ENCODE results near the gene CCDC9B.

The CCDC9B gene

DNA sequence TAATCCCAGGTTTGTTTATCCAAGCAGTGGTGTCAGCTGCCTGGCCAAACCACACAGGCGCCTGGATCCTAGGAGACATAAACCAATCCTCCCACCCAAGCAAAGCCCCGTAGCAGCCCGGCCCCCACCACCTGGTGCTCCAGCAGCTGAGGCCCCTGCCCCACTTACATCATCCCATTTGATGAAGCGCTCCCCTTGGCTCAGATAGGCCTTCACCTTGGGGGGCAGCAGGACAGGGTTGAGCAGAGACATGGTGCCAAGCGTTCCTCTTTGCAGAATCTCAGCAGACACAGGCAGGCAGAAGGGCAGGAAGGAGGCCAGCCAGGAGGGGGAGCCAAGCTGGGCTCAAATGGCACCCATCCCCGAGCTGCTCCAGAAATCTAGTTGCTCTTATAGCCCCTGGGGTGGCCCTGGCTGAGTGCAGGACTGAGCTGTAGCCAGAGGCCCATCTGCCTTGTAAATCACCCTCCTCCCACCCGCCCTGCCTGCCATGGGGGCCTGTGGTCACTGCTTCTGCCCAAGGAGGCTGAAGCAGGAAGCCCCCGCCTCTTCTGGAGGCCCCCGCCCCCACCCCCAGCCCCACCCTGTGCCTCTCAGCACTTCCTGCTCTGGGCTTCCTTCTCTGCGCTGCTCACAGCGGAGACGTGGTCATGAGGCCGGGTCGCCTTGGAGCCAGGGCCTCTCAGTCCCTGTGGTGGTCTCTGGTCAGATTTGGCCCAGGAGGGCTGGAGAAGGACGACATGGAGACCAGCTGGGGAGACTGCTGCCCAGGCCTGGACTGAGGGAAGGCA is 33.1 kb downstream of the CCDC9B start, which contains the start of gene PLCB2:
Gene PLCB2 (minus strand): TSS at position 515 of the 791 bp plus-strand sequence. CDS start 263 bp downstream, at position 252.
- peak; percentile 39 for DNase-seq (ENCODE audit: low read depth)

DNA sequence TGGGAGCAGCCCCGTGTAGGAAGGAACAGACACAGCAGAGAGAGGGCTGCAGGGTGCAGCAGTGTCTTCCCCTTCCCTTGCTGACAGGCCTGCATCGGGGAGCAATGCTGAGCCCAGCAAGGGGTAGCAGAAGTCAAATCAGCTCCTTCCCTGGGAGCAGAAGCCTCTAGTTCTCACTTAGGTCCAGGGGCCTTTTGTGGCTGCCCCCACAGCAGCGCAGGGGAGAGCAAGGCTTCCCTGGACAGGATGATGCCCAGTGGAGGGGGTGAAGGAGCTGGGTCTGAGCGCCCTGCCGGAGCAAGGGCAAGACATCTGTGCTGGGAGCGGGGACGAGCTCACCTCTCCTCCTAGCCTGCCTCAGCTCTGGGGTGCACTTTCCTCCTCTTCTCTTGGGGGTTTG is 33.8 kb downstream of the CCDC9B start:
- DNase-seq (ENCODE audit: low read depth), result no peak

DNA sequence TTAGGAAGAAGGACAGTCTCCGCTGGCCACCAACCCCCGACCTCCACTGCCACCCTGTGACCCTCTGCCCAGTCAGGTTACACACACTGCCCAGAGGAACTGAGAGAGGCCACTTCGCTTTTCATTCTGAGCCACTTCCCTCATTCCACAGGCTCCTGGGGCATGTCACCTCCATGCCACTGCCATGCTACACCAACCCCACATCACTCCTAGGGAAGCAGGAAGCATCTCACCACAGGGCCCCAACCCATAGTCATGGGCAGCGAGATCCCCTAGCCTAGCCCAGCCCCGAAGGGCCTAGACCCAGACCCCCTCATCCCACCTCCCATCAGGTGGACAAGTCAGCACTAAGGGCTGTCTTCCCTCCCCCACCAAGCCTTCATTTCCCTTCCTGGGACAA is 34.4 kb downstream of the CCDC9B start:
- DNase-seq (ENCODE audit: low read depth), result no peak

GRCh38 chr15:40305281-40305680 is 35.5 kb downstream of the CCDC9B start:
- no peak for DNase-seq (ENCODE audit: low read depth)

GRCh38 chr15:40303576-40303975 is 37.2 kb downstream of the CCDC9B start:
- no peak for DNase-seq (ENCODE audit: low read depth)

GRCh38 chr15:40302981-40303380 is 37.8 kb downstream of the CCDC9B start:
- DNase-seq (ENCODE audit: low read depth), result no peak

GRCh38 chr15:40302288-40302886 is 38.4 kb downstream of the CCDC9B start:
- no peak for DNase-seq (ENCODE audit: low read depth)

- no peak for DNase-seq (ENCODE audit: low read depth)
Measured at GRCh38 chr15:40301467-40302179, 39.1 kb downstream of the CCDC9B start.

DNA sequence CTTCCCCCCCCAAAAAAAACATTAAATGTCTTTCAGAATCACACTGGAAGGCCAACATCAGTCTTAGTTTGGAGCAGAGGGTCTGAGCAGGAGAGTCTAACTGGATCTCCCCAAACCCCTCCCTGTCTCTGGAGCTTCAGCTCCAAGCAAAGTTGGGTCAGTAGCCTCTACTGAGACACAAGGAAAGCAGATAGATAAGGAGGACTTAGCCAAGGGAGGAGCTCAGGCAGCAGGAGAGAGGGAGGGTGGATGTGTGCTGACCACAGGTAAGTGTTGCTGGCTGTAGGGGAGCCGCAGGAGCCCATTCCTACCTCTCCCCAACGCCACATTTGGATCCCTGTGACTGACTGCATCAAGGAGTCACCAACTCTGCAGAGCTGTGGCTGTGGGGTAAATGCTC is 40.0 kb downstream of the CCDC9B start:
- no peak for DNase-seq (ENCODE audit: low read depth)

GRCh38 chr15:40300367-40300766 is 40.4 kb downstream of the CCDC9B start:
- DNase-seq (ENCODE audit: low read depth), result no peak

DNA sequence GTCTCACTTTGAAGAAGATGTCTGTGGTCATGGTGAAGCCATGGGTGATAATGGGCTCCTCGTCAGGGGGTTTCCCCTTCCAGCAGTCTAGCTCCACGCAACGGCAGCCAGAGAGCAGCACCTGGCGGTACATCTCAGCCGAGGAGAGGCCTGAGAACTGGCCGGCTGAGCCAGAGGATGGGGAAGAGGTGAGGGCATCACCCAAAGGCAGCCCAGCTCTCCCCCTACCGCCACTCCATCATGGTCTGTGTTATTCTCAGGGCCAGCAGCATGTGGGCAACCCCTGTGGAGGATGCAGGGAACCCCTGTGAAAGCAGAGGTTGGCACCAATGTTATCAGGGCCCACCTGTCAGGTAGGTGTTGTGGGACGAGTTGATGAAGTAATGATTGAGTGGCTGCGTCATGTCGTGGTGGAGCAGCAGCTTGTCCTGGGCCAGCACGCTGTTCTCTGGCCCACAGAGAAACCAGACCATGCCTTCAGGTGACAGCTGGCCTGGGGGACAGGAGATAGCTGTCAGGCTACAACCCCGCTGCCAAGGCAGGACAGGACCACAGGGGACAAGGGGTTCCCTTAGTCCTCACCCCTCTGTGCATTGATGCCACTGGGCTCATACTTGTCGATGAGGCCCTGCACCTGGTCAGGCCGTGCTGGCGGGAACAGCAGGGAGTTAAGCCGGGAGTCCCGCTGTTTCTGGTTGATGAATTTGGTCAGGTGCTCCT is 42.4 kb downstream of the CCDC9B start:
- no peak for DNase-seq (ENCODE audit: low read depth)

DNA sequence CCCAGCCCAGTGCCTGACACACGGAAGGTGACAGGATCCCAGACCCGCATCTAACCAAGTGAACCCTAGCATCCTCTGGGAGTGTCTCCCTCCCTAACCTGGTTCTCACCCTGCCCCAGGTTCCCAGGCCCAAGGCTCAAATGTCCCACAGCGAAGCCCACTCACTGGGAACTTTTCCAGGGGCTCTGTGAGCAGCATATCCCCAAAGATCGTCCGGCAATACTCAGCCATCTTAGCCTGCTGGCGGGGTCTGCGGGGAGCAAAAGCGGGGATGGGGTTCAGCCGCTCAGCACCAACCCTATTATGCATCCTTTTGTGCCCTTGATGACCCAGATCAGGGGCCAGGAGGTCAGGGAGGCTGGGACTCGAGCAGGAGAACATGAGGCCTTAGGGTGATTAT is 43.4 kb downstream of the CCDC9B start:
- no peak for DNase-seq (ENCODE audit: low read depth)

DNA sequence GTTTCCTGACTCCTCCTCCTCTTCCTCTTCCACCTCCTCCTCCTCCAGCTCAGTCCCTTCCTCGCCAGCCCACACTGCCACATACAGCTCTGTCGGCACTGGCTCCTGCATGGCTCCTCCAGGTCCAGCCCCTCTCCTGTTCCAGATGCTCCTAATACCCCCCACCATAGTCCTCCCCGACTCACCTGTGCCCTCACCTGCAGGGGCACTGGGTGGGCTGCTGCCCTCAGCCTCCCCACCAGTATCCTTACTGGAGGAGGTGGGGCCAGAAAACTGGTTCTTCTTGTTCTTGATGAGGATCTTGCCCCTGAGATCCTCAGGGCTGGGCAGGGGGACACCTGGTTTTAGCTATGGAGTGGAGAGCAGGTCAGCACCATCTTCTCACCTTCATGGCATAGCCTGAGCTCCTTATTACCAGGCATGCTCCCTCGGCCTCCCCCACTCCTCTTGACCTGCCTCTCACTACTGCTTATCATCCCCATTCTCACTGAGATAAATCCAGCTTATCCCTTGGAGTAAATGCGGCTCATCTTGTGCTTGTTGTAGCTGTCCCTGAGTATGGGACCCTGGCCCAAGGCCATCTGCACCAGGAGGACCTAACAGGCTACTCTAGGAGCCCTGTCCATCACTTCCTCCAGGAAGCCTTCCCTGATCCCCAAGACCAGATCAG is 44.0 kb downstream of the CCDC9B start:
- no peak for DNase-seq (ENCODE audit: low read depth)

DNA sequence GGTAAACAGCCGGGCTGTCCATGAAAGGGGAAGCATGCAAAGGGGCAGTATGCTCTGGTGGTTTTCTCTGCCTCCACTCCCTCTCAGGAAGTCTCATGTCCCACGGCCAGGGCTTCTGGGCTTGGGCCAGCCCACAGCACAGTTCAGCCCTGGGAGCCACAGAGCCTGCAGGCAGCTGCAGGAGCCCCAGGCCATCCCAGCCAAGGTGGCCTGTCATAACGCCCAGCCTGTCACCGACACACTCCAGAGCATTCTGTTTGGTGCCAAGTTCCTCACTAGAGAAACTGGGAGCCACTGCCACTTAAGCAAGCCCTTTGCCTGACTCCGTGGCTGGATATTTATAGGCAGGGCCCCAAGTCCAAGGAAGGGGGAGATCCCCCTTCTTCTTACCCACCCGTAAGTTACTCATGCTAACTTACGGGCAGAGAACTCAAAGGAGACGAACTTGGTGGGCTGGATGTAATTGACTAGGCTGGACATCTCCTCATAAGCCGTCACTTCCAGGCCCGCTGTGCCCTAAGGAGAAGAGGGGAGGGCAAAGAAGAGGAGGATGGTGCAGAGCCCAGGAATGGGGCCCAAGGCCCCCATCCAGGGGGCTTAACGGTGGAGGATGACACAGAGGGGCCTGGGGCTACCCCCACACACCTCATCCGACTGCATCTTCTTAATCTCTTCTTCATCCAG is 44.7 kb downstream of the CCDC9B start:
- no peak for DNase-seq (ENCODE audit: low read depth)

GRCh38 chr15:40295297-40295696 is 45.4 kb downstream of the CCDC9B start:
- no peak for DNase-seq (ENCODE audit: low read depth)

DNA sequence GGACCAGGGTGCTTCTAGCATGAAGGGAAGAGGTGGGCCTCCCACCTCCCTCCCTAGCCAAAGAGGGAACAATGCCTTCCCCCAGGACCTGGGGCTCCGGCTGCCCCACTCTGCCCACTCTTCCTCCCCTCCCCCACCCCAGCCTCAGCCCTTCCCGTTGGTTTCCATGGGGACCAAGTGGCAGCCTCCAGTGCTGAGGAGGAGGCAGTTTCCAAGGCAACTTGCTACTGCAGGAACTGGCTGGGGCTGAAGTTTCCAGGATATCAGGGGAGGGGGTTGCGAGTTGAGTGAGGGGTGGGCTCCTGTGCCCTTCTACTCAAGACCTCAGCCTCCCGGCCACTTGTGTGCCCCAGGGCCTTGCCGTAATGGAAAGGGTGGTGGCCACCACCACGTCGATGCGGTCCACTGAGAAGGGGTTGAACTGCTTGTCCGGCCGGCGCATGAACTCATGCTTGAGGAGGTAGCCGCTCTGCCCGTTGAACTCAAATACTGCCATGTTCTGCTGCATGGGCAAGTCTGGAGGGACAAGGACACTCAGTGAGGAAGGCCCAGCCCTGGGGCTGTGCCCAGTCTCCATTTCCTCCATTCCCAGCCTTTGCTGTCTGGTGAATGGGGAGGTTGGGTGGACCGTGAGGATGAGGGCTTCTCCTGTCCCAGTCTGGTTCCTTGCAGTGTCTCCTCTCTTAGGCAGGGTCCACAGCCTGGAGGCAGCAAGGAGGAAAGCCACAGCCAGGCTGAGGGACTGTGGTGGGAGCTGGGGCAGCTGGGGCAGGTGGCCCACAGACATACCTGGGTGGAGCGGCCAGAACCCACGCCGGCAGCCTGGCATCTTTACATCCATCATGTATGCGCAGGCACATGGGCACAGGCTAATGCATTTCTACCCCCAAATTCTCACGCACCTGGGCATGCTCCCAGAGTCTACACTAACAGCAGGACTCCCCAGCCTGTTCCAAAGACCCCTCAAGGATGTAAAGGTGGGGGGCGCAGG is 46.5 kb downstream of the CCDC9B start:
- DNase-seq (ENCODE audit: low read depth), result no peak

DNA sequence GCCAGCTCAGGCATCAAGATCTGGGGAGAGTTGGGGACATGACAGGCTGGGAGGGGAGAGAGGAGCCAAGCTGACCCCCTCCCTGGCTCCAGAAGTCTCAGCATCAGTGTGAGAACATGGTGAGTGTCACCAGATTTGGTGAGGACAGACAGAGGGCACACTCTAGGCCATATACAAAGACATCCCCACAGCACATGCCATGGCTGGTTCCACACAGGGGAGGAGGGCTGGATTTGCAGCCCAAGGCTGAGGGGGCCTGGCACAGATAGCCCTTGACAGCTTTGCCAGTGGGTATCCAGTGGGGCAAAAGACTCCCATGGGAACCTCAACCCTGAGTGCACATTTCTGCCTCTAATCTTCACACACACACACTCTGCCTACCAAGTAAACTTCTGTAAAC is 47.7 kb downstream of the CCDC9B start:
- no peak for DNase-seq (ENCODE audit: low read depth)

DNA sequence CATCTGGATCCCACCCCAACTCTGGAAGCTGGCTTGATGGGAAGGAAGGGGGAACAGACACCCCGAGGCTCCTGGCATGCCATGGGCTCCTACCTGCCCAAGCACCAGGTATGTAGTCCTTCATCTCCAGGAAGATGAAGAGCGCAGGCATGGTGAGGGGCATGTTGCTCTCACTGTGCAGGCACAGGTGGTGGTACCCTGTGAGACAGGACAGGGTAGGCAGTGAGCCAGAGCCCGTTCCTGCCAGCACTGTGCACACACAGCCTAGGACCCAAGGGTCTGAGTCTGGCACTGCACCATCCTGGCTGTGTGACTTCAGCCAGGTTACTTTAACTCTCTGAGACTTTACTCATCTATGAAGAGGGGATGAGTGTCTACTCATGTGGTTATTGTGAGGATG is 48.5 kb downstream of the CCDC9B start:
- no peak for DNase-seq (ENCODE audit: low read depth)

GRCh38 chr15:40290918-40291574 is 49.7 kb downstream of the CCDC9B start:
- no peak for DNase-seq (ENCODE audit: low read depth)

DNA sequence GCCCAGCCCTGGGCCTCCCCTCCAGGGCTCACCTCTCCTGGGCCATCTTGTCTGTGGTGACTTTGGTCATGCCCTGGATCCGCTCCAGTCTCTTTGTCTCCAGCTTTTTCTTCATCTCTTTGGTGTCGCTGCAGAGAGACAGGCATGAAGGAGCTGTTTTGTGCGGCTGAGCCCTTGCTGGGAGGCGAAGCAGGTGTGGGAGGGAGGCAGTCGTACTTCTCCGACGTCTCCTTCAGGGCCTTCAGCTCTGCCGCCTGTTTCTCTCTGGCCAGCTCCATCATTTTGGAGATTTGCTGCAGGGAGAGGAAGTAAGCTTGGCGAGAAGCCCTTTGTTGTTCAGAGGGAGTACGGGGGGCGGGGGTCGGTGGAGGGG is 50.2 kb downstream of the CCDC9B start:
- no peak for DNase-seq (ENCODE audit: low read depth)
